ENCODE measurements around the gene NUAK1.
A peak's percentile ranks its signal among the peaks of the same experiment; 100 is the strongest.
"Not testable (repeated sequence)": the region's sequence is repeated elsewhere in the genome, so short reads cannot be mapped to it uniquely, and the experiment has no call there.

The NUAK1 gene

DNA sequence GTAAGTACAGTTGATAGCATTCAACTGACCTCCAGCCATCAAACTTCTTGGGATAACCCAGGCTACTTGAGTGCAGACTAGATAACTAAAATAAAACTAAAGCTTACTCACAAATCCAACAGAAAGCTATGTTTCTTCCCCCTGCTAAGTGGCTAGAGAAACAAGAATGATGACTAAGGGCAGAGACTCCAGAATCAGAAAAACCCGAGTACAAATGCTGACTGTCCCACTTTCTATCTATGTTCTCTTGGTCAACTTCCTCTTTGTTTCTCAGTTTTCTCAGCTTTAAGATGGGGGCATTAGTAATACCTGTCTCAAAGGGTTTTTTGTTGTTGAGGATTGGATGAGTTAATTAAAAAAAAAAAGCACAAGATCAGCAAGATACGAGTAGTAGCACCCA lies 6.1 kb upstream of the NUAK1 start:
- peaks cover 14 to 22% of the 10 kb centered on the region in 2 donors for H3K4me1 ChIP-seq (ENCODE audit: control insufficient read depth in 2 of 2, insufficient read depth in 1 of 2, low read depth in 1 of 2, low read length in 2 of 2)
- no peak for DNase-seq (ENCODE audit: low spot score)
- H3K18ac ChIP-seq (ENCODE audit: low read length) = no peak overlapping the region
- no peaks in the 10 kb centered on the region for H3K27me3 ChIP-seq (ENCODE audit: control insufficient read depth in 3 of 3, insufficient read depth in 3 of 3, low read depth in 1 of 3, low read length in 3 of 3)
- no peak overlapping the region for H2BK15ac ChIP-seq (ENCODE audit: low read length)
- peaks cover 0 to 8% of the 10 kb centered on the region in 2 donors for H3K36me3 ChIP-seq (replicated peaks in 1 of 2; ENCODE audit: control insufficient read depth in 2 of 2, insufficient read depth in 2 of 2, low read length in 2 of 2)
- H3K27ac ChIP-seq (replicated peaks; ENCODE audit: low read length) = no peak overlapping the region
- H3K4me3 ChIP-seq (ENCODE audit: low read length in 2 of 2) = no peak overlapping the region
- no CpG with 5 or more reads among the region's 2 CpGs for WGBS, 2 donors (ENCODE audit: extremely low coverage in 2 of 2, insufficient read length in 2 of 2, insufficient replicate concordance in 1 of 2)
- no peak overlapping the region for H2AK5ac ChIP-seq (ENCODE audit: low read depth, low read length)
- no peak overlapping the region for H3K9ac ChIP-seq (ENCODE audit: low read depth, low read length, poor library complexity)
- no peak overlapping the region for H3K14ac ChIP-seq (ENCODE audit: low read length)
- peaks cover 0 to 7% of the 10 kb centered on the region in 2 donors for H3K9me3 ChIP-seq (replicated peaks in 1 of 2; ENCODE audit: control insufficient read depth in 2 of 2, insufficient read depth in 1 of 2, low read depth in 1 of 2, low read length in 2 of 2)
- H2BK5ac ChIP-seq (ENCODE audit: low read length) = no peak overlapping the region
- H3K79me1 ChIP-seq (ENCODE audit: low read depth, low read length) = peaks cover 12% of the 10 kb centered on the region
- no peak overlapping the region for H2BK12ac ChIP-seq (ENCODE audit: low read length)
- no peak overlapping the region for H2BK120ac ChIP-seq (ENCODE audit: low read depth, low read length)
- H3K23ac ChIP-seq (ENCODE audit: low read depth, low read length, poor library complexity) = no peak overlapping the region
- H4K8ac ChIP-seq (ENCODE audit: low read depth, low read length) = no peak overlapping the region
- H4K91ac ChIP-seq (ENCODE audit: low read depth, low read length, poor library complexity) = no peak overlapping the region
- no peak overlapping the region for H3K4me2 ChIP-seq (ENCODE audit: insufficient read depth, low read length, poor library complexity, severe bottlenecking)
- no peak overlapping the region for H2AFZ ChIP-seq (ENCODE audit: low read length)
- no peak overlapping the region for H3K4ac ChIP-seq (ENCODE audit: low read length)

DNA sequence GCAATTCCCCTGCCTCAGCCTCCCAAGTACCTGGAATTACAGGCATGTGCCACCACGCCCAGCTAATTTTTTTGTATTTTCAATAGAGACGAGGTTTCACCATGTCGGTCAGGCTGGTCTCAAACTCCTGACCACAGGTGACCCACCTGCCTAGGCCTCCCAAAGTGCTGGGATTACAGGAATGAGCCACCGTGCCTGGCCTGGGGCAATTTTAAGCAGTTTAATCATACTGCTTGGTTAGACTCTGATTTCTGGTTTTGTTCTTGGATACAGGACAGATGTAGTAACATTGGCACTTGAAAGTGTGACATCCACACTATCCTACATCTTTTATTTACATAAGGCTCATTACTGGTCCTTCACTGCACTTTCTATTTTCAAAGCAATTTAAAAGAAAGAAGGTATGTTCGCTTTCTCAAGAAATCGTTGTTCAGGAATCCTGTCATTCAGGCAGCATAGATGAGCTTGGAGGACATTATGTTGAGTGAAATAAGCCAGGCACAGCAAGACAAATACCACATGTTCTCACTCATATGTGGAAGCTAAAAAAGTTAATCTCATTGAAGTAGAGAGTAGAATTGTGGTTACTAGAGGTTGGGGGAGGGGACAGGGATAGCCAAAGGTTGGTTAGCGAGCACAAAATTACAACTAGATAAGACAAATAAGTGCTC lies 4.0 kb upstream of the NUAK1 start:
- Histone ChIP-seq H3K14ac (ENCODE audit: low read length) (no peak overlapping the region), H3K4me3 (ENCODE audit: low read length in 2 of 2) (no peak overlapping the region), H3K18ac (ENCODE audit: low read length) (no peak overlapping the region), H3K9me3 (replicated peaks in 1 of 2; ENCODE audit: control insufficient read depth in 2 of 2, insufficient read depth in 1 of 2, low read depth in 1 of 2, low read length in 2 of 2) (peaks cover 0 to 7% of the 10 kb centered on the region in 2 donors), H2BK15ac (ENCODE audit: low read length) (no peak overlapping the region), H3K27ac (replicated peaks; ENCODE audit: low read length) (no peak overlapping the region), H4K91ac (ENCODE audit: low read depth, low read length, poor library complexity) (no peak overlapping the region), H4K8ac (ENCODE audit: low read depth, low read length) (no peak overlapping the region), H2AK5ac (ENCODE audit: low read depth, low read length) (no peak overlapping the region), H2AFZ (ENCODE audit: low read length) (no peak overlapping the region), H3K79me1 (ENCODE audit: low read depth, low read length) (peaks cover 10% of the 10 kb centered on the region), H3K4me1 (ENCODE audit: control insufficient read depth in 2 of 2, insufficient read depth in 1 of 2, low read depth in 1 of 2, low read length in 2 of 2) (peaks cover 14 to 22% of the 10 kb centered on the region in 2 donors), H3K4me2 (ENCODE audit: insufficient read depth, low read length, poor library complexity, severe bottlenecking) (no peak overlapping the region), H3K4ac (ENCODE audit: low read length) (no peak overlapping the region), H3K36me3 (replicated peaks in 1 of 2; ENCODE audit: control insufficient read depth in 2 of 2, insufficient read depth in 2 of 2, low read length in 2 of 2) (peaks cover 0 to 8% of the 10 kb centered on the region in 2 donors), H2BK12ac (ENCODE audit: low read length) (no peak overlapping the region), H3K27me3 (ENCODE audit: control insufficient read depth in 3 of 3, insufficient read depth in 3 of 3, low read depth in 1 of 3, low read length in 3 of 3) (no peaks in the 10 kb centered on the region), H3K9ac (ENCODE audit: low read depth, low read length, poor library complexity) (no peak overlapping the region), H3K23ac (ENCODE audit: low read depth, low read length, poor library complexity) (no peak overlapping the region), H2BK120ac (ENCODE audit: low read depth, low read length) (no peak overlapping the region), H2BK5ac (ENCODE audit: low read length) (no peak overlapping the region)
- DNase-seq (ENCODE audit: low spot score) = no peak
- no CpG with 5 or more reads among the region's 7 CpGs for WGBS, 2 donors (ENCODE audit: extremely low coverage in 2 of 2, insufficient read length in 2 of 2, insufficient replicate concordance in 1 of 2)

DNA sequence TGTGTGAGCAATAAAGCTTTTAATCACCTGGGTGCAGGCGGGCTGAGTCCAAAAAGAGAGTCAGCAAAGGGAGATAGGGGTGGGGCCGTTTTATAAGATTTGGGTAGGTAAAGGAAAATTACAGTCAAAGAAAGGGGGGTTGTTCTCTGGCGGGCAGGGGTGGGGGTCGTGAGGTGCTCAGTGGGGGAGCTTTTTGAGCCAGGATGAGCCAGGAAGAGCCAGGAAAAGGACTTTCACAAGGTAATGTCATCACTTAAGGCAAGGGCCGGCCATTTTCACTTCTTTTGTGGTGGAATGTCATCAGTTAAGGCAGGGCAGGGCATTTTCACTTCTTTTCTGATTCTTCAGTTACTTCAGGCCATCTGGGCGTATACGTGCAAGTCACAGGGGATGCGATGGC lies 3.2 kb upstream of the NUAK1 start:
- not testable (repeated sequence) for H4K91ac ChIP-seq (ENCODE audit: low read depth, low read length, poor library complexity); H3K23ac ChIP-seq (ENCODE audit: low read depth, low read length, poor library complexity); H4K8ac ChIP-seq (ENCODE audit: low read depth, low read length); H3K9ac ChIP-seq (ENCODE audit: low read depth, low read length, poor library complexity); H3K27me3 ChIP-seq (ENCODE audit: control insufficient read depth in 3 of 3, insufficient read depth in 3 of 3, low read depth in 1 of 3, low read length in 3 of 3); H2BK12ac ChIP-seq (ENCODE audit: low read length); H3K27ac ChIP-seq (replicated peaks; ENCODE audit: low read length); H2BK120ac ChIP-seq (ENCODE audit: low read depth, low read length); H3K14ac ChIP-seq (ENCODE audit: low read length); H3K18ac ChIP-seq (ENCODE audit: low read length); H3K36me3 ChIP-seq (replicated peaks in 1 of 2; ENCODE audit: control insufficient read depth in 2 of 2, insufficient read depth in 2 of 2, low read length in 2 of 2); H2AK5ac ChIP-seq (ENCODE audit: low read depth, low read length); H2BK15ac ChIP-seq (ENCODE audit: low read length); H3K9me3 ChIP-seq (replicated peaks in 1 of 2; ENCODE audit: control insufficient read depth in 2 of 2, insufficient read depth in 1 of 2, low read depth in 1 of 2, low read length in 2 of 2); H3K4ac ChIP-seq (ENCODE audit: low read length); H2AFZ ChIP-seq (ENCODE audit: low read length); DNase-seq (ENCODE audit: low spot score); H2BK5ac ChIP-seq (ENCODE audit: low read length); H3K4me3 ChIP-seq (ENCODE audit: low read length in 2 of 2); H3K4me2 ChIP-seq (ENCODE audit: insufficient read depth, low read length, poor library complexity, severe bottlenecking)
- peaks cover 14 to 22% of the 10 kb centered on the region in 2 donors for H3K4me1 ChIP-seq (ENCODE audit: control insufficient read depth in 2 of 2, insufficient read depth in 1 of 2, low read depth in 1 of 2, low read length in 2 of 2)
- WGBS, 2 donors (ENCODE audit: extremely low coverage in 2 of 2, insufficient read length in 2 of 2, insufficient replicate concordance in 1 of 2) = no CpG with 5 or more reads among the region's 8 CpGs
- peaks cover 10% of the 10 kb centered on the region for H3K79me1 ChIP-seq (ENCODE audit: low read depth, low read length)

DNA sequence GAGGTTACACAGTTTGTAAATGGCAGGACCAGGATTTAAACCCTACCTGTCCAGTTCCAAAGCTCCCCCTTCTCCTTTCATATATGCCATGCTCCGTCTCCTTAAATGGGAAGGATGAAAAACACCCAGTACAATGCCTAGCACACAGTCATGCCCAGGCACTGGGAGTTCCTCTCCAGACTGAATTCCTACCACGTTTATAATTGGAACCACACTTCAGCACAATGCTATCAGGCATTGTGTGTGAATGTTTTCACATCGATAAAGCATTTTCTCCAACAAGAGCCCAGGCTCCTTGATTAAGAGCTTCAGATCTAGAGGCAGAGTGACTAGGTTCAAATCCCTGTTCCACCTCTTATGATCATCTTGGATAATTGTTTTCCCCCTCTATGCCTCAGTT lies 2.7 kb upstream of the NUAK1 start:
- H2BK15ac ChIP-seq (ENCODE audit: low read length) = no peak overlapping the region
- no peak overlapping the region for H2AK5ac ChIP-seq (ENCODE audit: low read depth, low read length)
- no peak overlapping the region for H2BK120ac ChIP-seq (ENCODE audit: low read depth, low read length)
- no peak overlapping the region for H2BK5ac ChIP-seq (ENCODE audit: low read length)
- H3K4me1 ChIP-seq (ENCODE audit: control insufficient read depth in 2 of 2, insufficient read depth in 1 of 2, low read depth in 1 of 2, low read length in 2 of 2) = peaks cover 14 to 24% of the 10 kb centered on the region in 2 donors
- no peak overlapping the region for H3K4me3 ChIP-seq (ENCODE audit: low read length in 2 of 2)
- H3K79me1 ChIP-seq (ENCODE audit: low read depth, low read length) = peaks cover 10% of the 10 kb centered on the region
- H4K91ac ChIP-seq (ENCODE audit: low read depth, low read length, poor library complexity) = no peak overlapping the region
- no peak overlapping the region for H2AFZ ChIP-seq (ENCODE audit: low read length)
- H4K8ac ChIP-seq (ENCODE audit: low read depth, low read length) = peak overlapping the region; percentile 20
- H3K36me3 ChIP-seq (replicated peaks in 1 of 2; ENCODE audit: control insufficient read depth in 2 of 2, insufficient read depth in 2 of 2, low read length in 2 of 2) = peaks cover 0 to 8% of the 10 kb centered on the region in 2 donors
- no peak overlapping the region for H3K14ac ChIP-seq (ENCODE audit: low read length)
- no peak overlapping the region for H3K18ac ChIP-seq (ENCODE audit: low read length)
- H2BK12ac ChIP-seq (ENCODE audit: low read length) = no peak overlapping the region
- no peak overlapping the region for H3K23ac ChIP-seq (ENCODE audit: low read depth, low read length, poor library complexity)
- H3K4me2 ChIP-seq (ENCODE audit: insufficient read depth, low read length, poor library complexity, severe bottlenecking) = no peak overlapping the region
- no peak for DNase-seq (ENCODE audit: low spot score)
- no CpG with 5 or more reads among the region's 3 CpGs for WGBS, 2 donors (ENCODE audit: extremely low coverage in 2 of 2, insufficient read length in 2 of 2, insufficient replicate concordance in 1 of 2)
- no peak overlapping the region for H3K27ac ChIP-seq (replicated peaks; ENCODE audit: low read length)
- H3K27me3 ChIP-seq (ENCODE audit: control insufficient read depth in 3 of 3, insufficient read depth in 3 of 3, low read depth in 1 of 3, low read length in 3 of 3) = no peaks in the 10 kb centered on the region
- H3K4ac ChIP-seq (ENCODE audit: low read length) = no peak overlapping the region
- peaks cover 0 to 7% of the 10 kb centered on the region in 2 donors for H3K9me3 ChIP-seq (replicated peaks in 1 of 2; ENCODE audit: control insufficient read depth in 2 of 2, insufficient read depth in 1 of 2, low read depth in 1 of 2, low read length in 2 of 2)
- no peak overlapping the region for H3K9ac ChIP-seq (ENCODE audit: low read depth, low read length, poor library complexity)

Measured in neuronal stem cell (in vitro differentiated cells).